Tibial nerve (tissue), 4 donors: ENCODE data around the gene FAM210A. TPM values are rescaled to one million over a fixed set of nuclear protein-coding genes. Genes with fewer than 3 reads are reported as not detected.
A peak's percentile ranks its signal among the peaks of the same experiment; 100 is the strongest.

Experiments used
- DNase-seq, 2 donors: peaks; one replicate each; pipeline ENCODE4 v3.0.0-alpha.2; 2019; ENCODE audit warnings: low spot score in 2 of 2
- H3K27ac ChIP-seq, 4 donors: fragments of 200-600 bp; sonication (generic) in 3 of 4; one replicate each; pipeline ENCODE4 v1.5.1; 2017 to 2019; ENCODE audit warnings: mild to moderate bottlenecking in 1 of 4
- H3K27me3 ChIP-seq, 2 donors: fragments of 200-600 bp; sonication (generic) in 1 of 2; one replicate each; pipeline versions ENCODE4 v1.5.1 to v1.6.0; 2017 to 2019
- H3K36me3 ChIP-seq, 3 donors: fragments of 200-600 bp; sonication (generic); one replicate each; pipeline ENCODE4 v1.5.1; 2018 to 2019
- H3K4me1 ChIP-seq, 4 donors: fragments of 200-600 bp; sonication (generic) in 3 of 4; one replicate each; pipeline ENCODE4 v1.5.1; 2017 to 2019
- H3K4me3 ChIP-seq, 4 donors: fragments of 200-600 bp; sonication (generic) in 3 of 4; one replicate each; pipeline ENCODE4 v1.5.1; 2017 to 2019; ENCODE audit warnings: mild to moderate bottlenecking in 1 of 4, moderate library complexity in 1 of 4
- H3K9me3 ChIP-seq, 4 donors: fragments of 200-600 bp; sonication (generic) in 3 of 4; one replicate each; pipeline ENCODE4 v1.5.1; 2017 to 2019
- CTCF ChIP-seq, 5 experiments: fragments of 200-600 bp in 3 of 5; fragments of 450-650 bp in 2 of 5; sonication (generic) in 3 of 5; IDR thresholded peaks; one replicate each; pipeline ENCODE4 v1.5.1; 2016 to 2019; ENCODE audit warnings: antibody characterized with exemption in 5 of 5, mild to moderate bottlenecking in 3 of 5, moderate library complexity in 2 of 5
- EP300 ChIP-seq, 2 donors: sonication (generic); formaldehyde crosslinking; IDR thresholded peaks; one replicate each; pipeline ENCODE4 v1.6.1; 2017; ENCODE audit warnings: antibody characterized with exemption in 2 of 2, mild to moderate bottlenecking in 1 of 2
- POLR2A ChIP-seq, 2 donors: fragments of 450-650 bp; IDR thresholded peaks; one replicate each; pipeline ENCODE4 v1.6.1; 2017; ENCODE audit warnings: antibody characterized with exemption in 2 of 2, mild to moderate bottlenecking in 2 of 2, moderate library complexity in 2 of 2
- WGBS, 2 donors: methylation state at CpG; one replicate each; pipeline ENCODE4 v1.1.5; 2018; 5-methylcytosine and 5-hydroxymethylcytosine counted together
- total RNA-seq, 4 donors: library from RNA; depleted of rRNA; stranded (reverse); fragments of >200 nt; gene quantifications; one replicate each; pipeline ENCODE4 v1.1.0, GENCODE V29; 2016

FAM210A gene
- total RNA-seq, 4 donors from 2014 or later, result 5.2 to 8.7 (median 7.3) TPM

- 90 to 92% methylated on average over 8 to 10 of the region's 15 CpGs for WGBS, 2 donors
- Histone ChIP-seq H3K4me1 (peaks cover 0 to 15% (median 10%) of the 10 kb centered on the region in 4 donors), H3K27me3 (no peaks in the 10 kb centered on the region), H3K36me3 (no peaks in the 10 kb centered on the region), H3K4me3 (no peak overlapping the region), H3K9me3 (no peaks in the 10 kb centered on the region), H3K27ac (peak overlapping the region in 1 of 4 donors; percentile 72)
- no peak for DNase-seq
- TF ChIP-seq CTCF (IDR thresholded peaks at IDR 0.05), result no peak
- TF ChIP-seq EP300 (IDR thresholded peaks at IDR 0.05), result no peak
- TF ChIP-seq POLR2A (IDR thresholded peaks at IDR 0.05), result no peak
These were observed 109.8 kb downstream of the FAM210A start for GRCh38 chr18:13616525-13617035.

- WGBS, 2 donors, result 79 to 88% methylated on average over 4 to 5 of the region's 5 CpGs
- no peaks in the 10 kb centered on the region for H3K9me3 ChIP-seq
- TF ChIP-seq CTCF (IDR thresholded peaks at IDR 0.05), result no peak
- TF ChIP-seq POLR2A (IDR thresholded peaks at IDR 0.05), result no peak
- no peak for TF ChIP-seq EP300 (IDR thresholded peaks at IDR 0.05)
- H3K4me3 ChIP-seq, result no peak overlapping the region
- H3K36me3 ChIP-seq, result no peaks in the 10 kb centered on the region
- peak overlapping the region in 1 of 4 donors; percentile 72 for H3K27ac ChIP-seq
- H3K4me1 ChIP-seq, result peaks cover 0 to 21% (median 11%) of the 10 kb centered on the region in 4 donors
- H3K27me3 ChIP-seq, result no peaks in the 10 kb centered on the region
- DNase-seq, result no peak
These were observed 110.3 kb downstream of the FAM210A start for GRCh38 chr18:13616041-13616440.

GRCh38 chr18:13615432-13615861 lies 110.9 kb downstream of the FAM210A start:
- TF ChIP-seq CTCF (IDR thresholded peaks at IDR 0.05), result no peak
- no peak for TF ChIP-seq POLR2A (IDR thresholded peaks at IDR 0.05)
- TF ChIP-seq EP300 (IDR thresholded peaks at IDR 0.05), result no peak
- H3K4me3 ChIP-seq, result no peak overlapping the region
- no peaks in the 10 kb centered on the region for H3K9me3 ChIP-seq
- peaks cover 0 to 27% (median 17%) of the 10 kb centered on the region in 4 donors for H3K4me1 ChIP-seq
- H3K27ac ChIP-seq, result peak overlapping the region in 1 of 4 donors; percentile 72
- no peaks in the 10 kb centered on the region for H3K36me3 ChIP-seq
- no peaks in the 10 kb centered on the region for H3K27me3 ChIP-seq
- WGBS, 2 donors, result 77 to 81% methylated on average over 8 of the region's 8 CpGs
- DNase-seq, result no peak

GRCh38 chr18:13614641-13615288 lies 111.6 kb downstream of the FAM210A start:
- Histone ChIP-seq H3K27me3 (no peaks in the 10 kb centered on the region), H3K36me3 (no peaks in the 10 kb centered on the region), H3K27ac (peak overlapping the region in 1 of 4 donors; percentile 72), H3K4me3 (no peak overlapping the region), H3K4me1 (peaks cover 0 to 29% (median 18%) of the 10 kb centered on the region in 4 donors), H3K9me3 (no peaks in the 10 kb centered on the region)
- no peak for DNase-seq
- TF ChIP-seq POLR2A (IDR thresholded peaks at IDR 0.05) (no peak), EP300 (IDR thresholded peaks at IDR 0.05) (no peak), CTCF (IDR thresholded peaks at IDR 0.05) (no peak)
- WGBS, 2 donors, result 49 to 59% methylated on average over 16 of the region's 16 CpGs
